ENCODE data around the gene SHPK. TPM values are rescaled to one million over a fixed set of nuclear protein-coding genes. Genes with fewer than 3 reads are reported as not detected.
A peak's percentile ranks its signal among the peaks of the same experiment; 100 is the strongest.

The SHPK gene
- polyA plus RNA-seq (2011; rRNA removed): 8.7 and 10.9 TPM in 2 replicates
- polyA minus RNA-seq (2011; rRNA and poly(A)+ RNA removed): 14.9 and 20.0 TPM in 2 replicates

DNA sequence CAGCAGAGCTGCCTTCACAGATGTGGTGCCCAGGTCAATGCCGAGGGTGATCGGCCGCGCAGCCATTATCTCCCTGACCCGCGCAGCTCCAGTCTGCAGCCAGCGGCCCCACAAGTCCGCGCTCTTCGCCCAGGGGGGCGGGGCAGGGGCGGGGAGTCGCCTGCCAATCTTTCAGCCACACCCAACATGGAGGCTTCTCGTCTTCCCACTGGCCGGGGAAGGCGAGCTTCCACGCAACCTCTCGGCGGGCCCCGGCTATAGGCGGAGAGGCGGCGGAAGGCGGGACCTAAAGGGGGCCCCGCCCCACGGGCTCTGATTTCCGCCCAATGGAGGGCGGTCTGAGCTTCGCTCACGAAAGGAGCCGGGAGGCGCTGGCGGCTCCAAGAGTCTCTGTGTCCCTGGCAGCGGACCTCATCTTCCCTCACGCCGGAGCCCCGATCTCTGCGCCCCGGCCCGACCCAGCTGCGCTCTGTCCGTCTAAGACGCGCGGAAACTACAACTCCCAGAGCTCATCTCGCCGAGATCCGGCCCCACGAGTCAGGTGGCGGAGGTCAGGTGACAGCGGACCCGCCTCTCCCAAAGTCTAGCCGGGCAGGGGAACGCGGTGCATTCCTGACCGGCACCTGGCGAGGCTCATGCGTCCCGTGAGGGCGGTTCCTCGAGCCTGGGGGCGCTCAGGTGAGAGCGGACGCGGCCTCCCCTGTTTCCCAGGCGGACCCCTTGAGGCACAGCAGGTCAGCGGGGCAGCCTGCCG, at the start of gene SHPK, which contains the start of gene CTNS:
Gene SHPK (minus strand): TSS at position 97 of the 754 bp plus-strand sequence. CDS start 31 bp downstream, at position 66.
Gene CTNS (plus strand): TSS at position 607 of the 754 bp plus-strand sequence. CDS start 3,447 bp downstream, outside the sequence.
- H3K27me3 ChIP-seq (ENCODE audit: control insufficient read depth, insufficient read depth, low read length): no peaks in the 10 kb centered on the region
- peak within 1 kb of the TSS; percentile 84 for H3K4me3 ChIP-seq (ENCODE audit: low read depth, low read length)
- POLR2A ChIA-PET: interaction anchor here (0.5 to 2.3 kb wide), 11 partner anchors 10 to 587 kb away, joined by 3 to 32 read pairs (median 3); partner anchors contain the start of gene TAX1BP3
- CTCF ChIA-PET: interaction anchor here (1.1 to 2.7 kb wide), 3 partner anchors 11 to 588 kb away, joined by 5 to 13 read pairs (median 8); no protein-coding TSS in a partner anchor
- peak within 1 kb of the TSS; percentile 99 for H3K27ac ChIP-seq (ENCODE audit: low read depth, low read length)
- H3K9me3 ChIP-seq (ENCODE audit: control insufficient read depth, insufficient read depth, low read length): no peaks in the 10 kb centered on the region
- no peak for TF ChIP-seq CTCF (IDR thresholded peaks at IDR 0.05; ENCODE audit: low read depth, low read length)
- DNase-seq (ENCODE audit: low read depth, low spot score): peak; percentile 85

DNA sequence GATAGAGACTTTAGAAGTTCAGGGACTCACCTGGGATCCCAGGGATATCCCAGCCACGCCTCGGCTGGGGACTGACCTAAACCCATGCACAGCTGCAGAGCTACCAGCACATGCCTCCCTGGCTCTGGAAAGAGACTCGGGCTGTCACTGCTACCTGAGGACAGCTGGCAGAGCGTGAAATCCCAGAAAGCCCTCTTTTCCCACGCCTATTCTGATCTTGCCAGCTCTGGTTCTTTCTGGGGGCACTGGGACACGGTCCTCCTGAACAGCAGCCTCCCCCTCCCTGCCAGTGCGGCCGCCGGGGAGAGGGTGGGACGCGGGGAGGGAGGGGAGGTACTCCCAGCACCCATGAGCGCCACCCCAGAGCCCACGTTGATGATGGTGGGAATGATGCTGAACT, 49.1 kb upstream of the SHPK start:
- no peak for DNase-seq (ENCODE audit: low read depth, low spot score)
- Histone ChIP-seq H3K27me3 (ENCODE audit: control insufficient read depth, insufficient read depth, low read length) (peaks cover 5% of the 10 kb centered on the region), H3K4me3 (ENCODE audit: low read depth, low read length) (no peak overlapping the region), H3K9me3 (ENCODE audit: control insufficient read depth, insufficient read depth, low read length) (no peaks in the 10 kb centered on the region; the same call in 1 of the 2 replicates), H3K27ac (ENCODE audit: low read depth, low read length) (no peak overlapping the region)
- POLR2A ChIA-PET: no interaction called here
- CTCF ChIA-PET: interaction anchor here (0.6 kb wide), 1 partner anchor 18 kb away, joined by 3 read pairs; no protein-coding TSS in a partner anchor
- no peak for TF ChIP-seq CTCF (IDR thresholded peaks at IDR 0.05; ENCODE audit: low read depth, low read length)

DNA sequence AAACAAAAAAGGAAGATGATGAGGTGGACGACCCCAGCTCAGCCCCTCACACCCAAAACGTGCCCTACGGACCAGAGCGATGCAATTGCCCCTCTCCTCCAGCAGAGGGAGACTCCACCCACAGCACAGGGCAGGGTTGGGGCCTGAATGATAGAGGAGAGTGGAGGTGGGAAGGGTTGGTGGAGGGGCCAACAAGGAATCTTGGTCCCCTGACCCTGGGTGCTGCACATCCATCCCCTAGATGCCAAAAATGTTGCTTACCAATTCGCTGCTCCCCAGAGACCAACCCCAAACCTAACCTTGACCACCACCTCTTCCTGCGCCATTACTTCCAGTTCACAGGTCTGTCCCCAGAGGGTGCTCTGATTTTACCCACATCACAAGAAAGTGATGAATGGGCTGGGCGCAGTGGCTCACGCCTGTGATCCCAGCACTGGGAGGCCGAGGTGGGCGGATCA, 47.0 kb upstream of the SHPK start:
- ChIA-PET POLR2A (interaction anchor here (1.0 kb wide), 1 partner anchor 15 kb away, joined by 3 read pairs; the partner anchor contains the start of gene TAX1BP3), CTCF (interaction anchor here (0.6 to 1.3 kb wide), 11 partner anchors 9 to 1183 kb away, joined by 3 to 5 read pairs (median 4); partner anchors contain the start of gene HASPIN)
- H3K27ac ChIP-seq (ENCODE audit: low read depth, low read length): no peak overlapping the region
- no peak overlapping the region for H3K4me3 ChIP-seq (ENCODE audit: low read depth, low read length)
- TF ChIP-seq CTCF (IDR thresholded peaks at IDR 0.05; ENCODE audit: low read depth, low read length): peak; percentile 91
- no peak for DNase-seq (ENCODE audit: low read depth, low spot score)
- H3K9me3 ChIP-seq (ENCODE audit: control insufficient read depth, insufficient read depth, low read length): no peaks in the 10 kb centered on the region; the same call in 1 of the 2 replicates
- H3K27me3 ChIP-seq (ENCODE audit: control insufficient read depth, insufficient read depth, low read length): peaks cover 8% of the 10 kb centered on the region

GRCh38 chr17:3682033-3682432, 46.0 kb upstream of the SHPK start:
- Histone ChIP-seq H3K27me3 (ENCODE audit: control insufficient read depth, insufficient read depth, low read length) (peaks cover 10% of the 10 kb centered on the region), H3K27ac (ENCODE audit: low read depth, low read length) (no peak overlapping the region), H3K4me3 (ENCODE audit: low read depth, low read length) (no peak overlapping the region), H3K9me3 (ENCODE audit: control insufficient read depth, insufficient read depth, low read length) (no peaks in the 10 kb centered on the region; the same call in 1 of the 2 replicates)
- ChIA-PET POLR2A (no interaction called here), CTCF (interaction anchor here (0.7 to 1.2 kb wide), 3 partner anchors 25 to 393 kb away, joined by 3 to 5 read pairs (median 4); partner anchors contain the start of gene HASPIN)
- no peak for DNase-seq (ENCODE audit: low read depth, low spot score)
- TF ChIP-seq CTCF (IDR thresholded peaks at IDR 0.05; ENCODE audit: low read depth, low read length): no peak
